MV-4-11 (cell line): ENCODE results near the gene PBX4.

Experiments used
- DNase-seq: peaks from one replicate; lab custom pipeline; 2025; lab: John Stamatoyannopoulos, UW

The PBX4 gene

GRCh38 chr19:19588546-19588945 lies 29.9 kb downstream of the PBX4 start:
- DNase-seq: no peak

GRCh38 chr19:19587771-19588170 lies 30.7 kb downstream of the PBX4 start:
- no peak for DNase-seq

GRCh38 chr19:19584356-19584755 lies 34.1 kb downstream of the PBX4 start:
- no peak for DNase-seq

- DNase-seq: no peak
These were observed 36.0 kb downstream of the PBX4 start for GRCh38 chr19:19582471-19582870.

GRCh38 chr19:19581391-19581790 lies 37.1 kb downstream of the PBX4 start:
- DNase-seq: no peak

- DNase-seq: no peak
These were observed 38.1 kb downstream of the PBX4 start for GRCh38 chr19:19580418-19580817.

- DNase-seq: no peak
These were observed 38.7 kb downstream of the PBX4 start for GRCh38 chr19:19579533-19580361.

GRCh38 chr19:19578252-19578651 lies 40.2 kb downstream of the PBX4 start:
- no peak for DNase-seq

- DNase-seq: no peak
These were observed 43.1 kb downstream of the PBX4 start for GRCh38 chr19:19575411-19575810.

GRCh38 chr19:19571071-19571786 lies 47.3 kb downstream of the PBX4 start:
- DNase-seq: no peak

GRCh38 chr19:19570571-19570970 lies 47.9 kb downstream of the PBX4 start:
- no peak for DNase-seq

- DNase-seq: no peak
These were observed 49.4 kb downstream of the PBX4 start for GRCh38 chr19:19568802-19569756.

- DNase-seq: no peak
These were observed 51.1 kb downstream of the PBX4 start for GRCh38 chr19:19567391-19567790.

GRCh38 chr19:19566306-19566705 lies 52.2 kb downstream of the PBX4 start:
- no peak for DNase-seq

GRCh38 chr19:19563348-19563848 lies 55.1 kb downstream of the PBX4 start:
- DNase-seq: no peak

- DNase-seq: peak; percentile 23
These were observed 55.7 kb downstream of the PBX4 start for GRCh38 chr19:19562665-19563347.

- no peak for DNase-seq
These were observed 56.4 kb downstream of the PBX4 start for GRCh38 chr19:19561946-19562664.

- no peak for DNase-seq
These were observed 58.6 kb downstream of the PBX4 start for GRCh38 chr19:19559931-19560330.

- DNase-seq: no peak
These were observed 59.9 kb downstream of the PBX4 start for GRCh38 chr19:19558636-19559035.

GRCh38 chr19:19558055-19558454 lies 60.4 kb downstream of the PBX4 start:
- DNase-seq: no peak
